ENCODE results near the gene PCBP1.
"Not testable (repeated sequence)": the region's sequence is repeated elsewhere in the genome, so short reads cannot be mapped to it uniquely, and the experiment has no call there.

The PCBP1 gene

GRCh38 chr2:70128005-70128404 is 40.7 kb downstream of the PCBP1 start:
- no peak for DNase-seq

- DNase-seq: not testable (repeated sequence)
These were observed 44.3 kb downstream of the PCBP1 start for GRCh38 chr2:70131344-70132143.

- DNase-seq: no peak
These were observed 45.2 kb downstream of the PCBP1 start for GRCh38 chr2:70132244-70133126.

- no peak for DNase-seq
These were observed 45.8 kb downstream of the PCBP1 start for GRCh38 chr2:70133127-70133452.

- DNase-seq: no peak
These were observed 46.4 kb downstream of the PCBP1 start for GRCh38 chr2:70133491-70134322.

GRCh38 chr2:70134323-70134983 is 47.2 kb downstream of the PCBP1 start:
- DNase-seq: not testable (repeated sequence)

Measured in stimulated activated CD4-positive, alpha-beta T cell treated with anti-CD3 and anti-CD28 coated beads, Interleukin-1b, Interleukin-23, amount 100 ng/mL, for 48 hours (primary cell).